AML-193 (cell line): Measurements from ENCODE around the gene CEBPZOS.

Experiments
- DNase-seq, 2 experiments: peaks; one replicate each; lab custom pipeline; 2025; lab: John Stamatoyannopoulos, UW

CEBPZOS gene

DNA sequence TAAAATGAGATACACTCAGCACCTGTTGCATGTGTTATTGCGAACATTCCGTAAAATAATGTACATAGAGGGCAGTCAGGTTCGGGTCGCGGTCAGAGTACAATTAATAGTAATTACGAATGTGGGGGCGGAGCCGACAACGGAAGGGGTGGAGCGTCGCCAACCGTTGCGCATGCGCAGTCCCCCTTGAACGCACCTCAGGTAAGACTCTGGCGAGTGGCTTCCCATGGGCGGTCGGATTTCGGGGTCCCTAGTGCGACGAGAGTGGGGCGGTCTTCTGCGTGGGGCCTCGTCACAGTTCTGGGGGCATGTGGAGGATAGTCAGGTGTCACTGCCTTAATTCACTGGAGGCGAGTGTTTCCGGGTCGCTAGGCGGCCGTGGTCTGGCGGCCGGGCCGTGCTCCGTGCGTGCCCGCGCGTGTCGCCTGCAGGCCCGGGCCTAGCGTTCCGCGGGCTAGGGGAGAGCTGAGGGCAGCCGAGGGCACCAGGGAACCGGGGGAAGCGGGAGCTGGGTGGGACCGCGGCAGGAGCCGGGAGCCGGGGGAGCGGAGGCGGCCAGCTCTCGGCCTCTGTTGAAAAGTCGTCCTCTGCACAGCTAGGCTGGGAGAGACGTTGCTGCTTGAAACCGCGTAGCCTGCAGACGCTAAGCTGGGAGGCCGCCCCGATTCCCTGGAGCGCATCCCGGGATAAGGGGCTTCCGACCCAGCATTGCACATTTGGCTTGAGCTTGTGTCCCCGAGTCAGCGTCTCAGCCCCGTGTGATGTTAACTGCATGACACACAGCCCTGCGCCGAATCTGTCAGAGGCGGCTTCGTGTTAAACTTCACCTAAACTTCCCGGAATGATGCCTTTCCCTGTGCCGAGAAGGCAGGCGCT lies at the start of gene CEBPZOS:
TSS of gene CEBPZOS (plus strand) at position 177 of the 876 bp plus-strand sequence. CDS start 3,209 bp downstream, outside the sequence.
- DNase-seq, result peak; percentile 61 to 77

DNA sequence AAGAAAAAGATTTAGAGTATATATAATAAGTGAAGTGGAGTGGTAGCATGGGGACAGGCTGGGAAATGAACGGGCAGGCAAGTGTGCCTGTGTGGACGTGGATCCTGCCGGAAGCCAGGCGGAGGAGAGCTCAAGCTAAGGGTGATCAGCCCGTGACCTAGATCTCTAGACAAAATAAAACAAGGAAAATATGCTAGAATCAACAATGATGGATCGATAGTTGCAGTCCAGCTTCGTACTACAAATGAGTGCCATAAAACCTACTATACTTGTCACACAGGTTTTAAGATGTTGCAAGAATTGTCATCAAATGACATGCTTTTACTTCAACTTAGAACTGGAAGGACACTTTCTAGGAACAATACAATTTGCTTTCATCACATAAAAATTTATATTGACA lies 48.0 kb upstream of the CEBPZOS start:
- DNase-seq, result no peak

DNA sequence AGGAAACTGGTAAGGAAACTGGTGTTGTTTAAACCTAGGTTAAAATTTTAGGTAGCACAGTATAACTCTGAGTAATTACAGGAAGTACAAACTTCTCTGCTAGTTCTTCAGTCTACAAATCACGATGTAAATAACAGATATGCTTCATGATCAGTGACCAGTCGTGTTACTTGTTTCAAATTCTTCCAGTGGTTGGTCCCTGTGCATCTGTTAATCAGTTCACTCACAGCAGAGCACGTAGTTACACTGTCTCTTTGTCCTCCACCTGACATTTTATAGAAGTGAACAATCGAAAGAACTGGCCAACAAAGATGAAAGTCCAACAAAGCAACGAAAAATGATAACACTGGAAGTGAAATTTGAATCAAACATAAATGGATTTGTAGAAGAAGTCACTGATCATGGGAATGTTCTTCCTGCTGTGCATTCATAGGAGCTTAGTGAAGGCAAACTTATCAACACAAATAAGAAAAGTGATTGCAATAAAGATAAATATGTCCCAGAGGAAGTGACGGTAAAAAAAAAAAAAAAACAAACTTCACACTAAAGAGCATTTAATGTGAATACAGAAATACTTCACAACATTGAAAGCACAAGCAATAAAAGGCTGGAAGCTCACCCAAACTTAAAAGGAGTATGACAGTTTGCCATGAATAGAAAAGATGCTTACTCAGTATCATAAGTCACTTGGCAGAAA lies 46.5 kb upstream of the CEBPZOS start:
- no peak for DNase-seq

DNA sequence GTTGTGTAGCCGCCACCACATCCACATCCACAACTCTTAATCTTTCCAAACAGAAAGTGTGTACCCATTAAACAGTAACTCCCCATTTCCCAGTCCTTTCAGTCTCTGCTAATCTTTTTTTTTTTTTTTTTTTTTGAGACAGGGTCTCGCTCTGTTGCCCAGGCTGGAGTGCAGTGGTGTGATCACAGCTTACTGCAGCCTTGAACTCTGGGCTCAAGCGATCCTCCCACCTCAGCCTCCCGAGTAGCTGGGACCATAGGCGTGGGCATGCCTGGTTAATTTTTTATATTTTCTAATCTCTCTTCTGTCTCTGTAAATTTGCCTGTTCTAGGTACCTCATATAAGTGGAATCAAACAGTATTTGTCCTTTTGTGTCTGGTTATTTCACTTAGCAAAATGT lies 43.1 kb upstream of the CEBPZOS start:
- DNase-seq, result no peak

DNA sequence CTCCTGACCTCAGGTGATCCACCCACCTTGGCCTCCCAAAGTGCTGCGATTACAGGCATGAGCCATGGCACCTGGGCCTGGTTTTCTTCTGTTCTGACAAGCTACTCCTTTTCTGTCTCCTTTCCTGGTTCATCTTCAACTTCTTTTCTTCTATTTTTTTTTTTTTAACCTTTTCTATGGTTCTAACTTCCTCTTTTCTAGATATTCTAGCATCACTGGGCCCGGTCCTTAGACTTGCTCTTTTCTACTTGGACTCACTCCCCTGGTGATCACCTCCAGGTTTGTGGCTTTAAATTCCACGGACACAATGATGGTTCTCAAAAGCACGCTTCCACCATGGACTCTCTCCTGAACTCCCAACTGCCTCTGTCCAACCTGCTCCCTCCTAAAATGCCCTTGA lies 41.5 kb upstream of the CEBPZOS start:
- DNase-seq, result peak in 1 of 2 experiments; percentile 26

DNA sequence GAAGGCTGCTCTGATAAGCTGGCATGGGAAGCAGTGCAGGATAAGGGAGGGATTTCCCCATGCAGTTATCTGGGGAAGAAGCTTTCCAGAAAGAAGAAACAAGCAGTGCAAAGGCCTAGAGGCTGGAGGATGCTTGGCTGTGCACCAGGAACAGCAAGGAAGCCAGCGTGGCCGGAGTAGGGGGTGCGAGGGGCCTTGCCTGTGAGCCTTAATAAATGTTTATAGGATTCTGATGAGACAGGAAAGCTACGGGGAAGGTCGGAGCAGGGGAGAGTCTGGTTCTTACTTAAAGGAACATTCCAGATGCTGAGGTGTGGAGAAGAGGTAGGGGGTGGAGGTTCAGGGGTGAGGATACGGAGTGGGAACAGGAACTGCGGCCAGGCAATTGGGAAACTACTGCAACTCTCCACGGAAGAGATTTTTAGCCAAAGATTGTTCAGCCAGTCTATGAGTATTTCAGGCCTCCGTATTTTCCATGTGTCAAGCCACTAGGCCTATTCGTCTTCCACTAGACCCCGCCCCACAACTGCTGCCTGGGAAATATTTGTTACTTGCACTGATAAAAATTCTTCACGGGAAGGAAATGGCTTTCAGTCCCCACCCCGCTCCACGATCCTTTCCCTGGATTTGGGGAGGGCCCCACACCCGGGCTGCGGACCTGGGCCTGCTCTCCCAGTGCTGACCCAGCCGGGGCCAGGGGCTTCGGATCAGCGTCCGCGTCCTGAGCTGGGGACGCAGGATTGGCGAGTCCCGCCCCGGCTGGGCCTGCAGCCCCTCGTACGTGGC lies 40.0 kb upstream of the CEBPZOS start:
- peak; percentile 14 to 20 for DNase-seq

DNA sequence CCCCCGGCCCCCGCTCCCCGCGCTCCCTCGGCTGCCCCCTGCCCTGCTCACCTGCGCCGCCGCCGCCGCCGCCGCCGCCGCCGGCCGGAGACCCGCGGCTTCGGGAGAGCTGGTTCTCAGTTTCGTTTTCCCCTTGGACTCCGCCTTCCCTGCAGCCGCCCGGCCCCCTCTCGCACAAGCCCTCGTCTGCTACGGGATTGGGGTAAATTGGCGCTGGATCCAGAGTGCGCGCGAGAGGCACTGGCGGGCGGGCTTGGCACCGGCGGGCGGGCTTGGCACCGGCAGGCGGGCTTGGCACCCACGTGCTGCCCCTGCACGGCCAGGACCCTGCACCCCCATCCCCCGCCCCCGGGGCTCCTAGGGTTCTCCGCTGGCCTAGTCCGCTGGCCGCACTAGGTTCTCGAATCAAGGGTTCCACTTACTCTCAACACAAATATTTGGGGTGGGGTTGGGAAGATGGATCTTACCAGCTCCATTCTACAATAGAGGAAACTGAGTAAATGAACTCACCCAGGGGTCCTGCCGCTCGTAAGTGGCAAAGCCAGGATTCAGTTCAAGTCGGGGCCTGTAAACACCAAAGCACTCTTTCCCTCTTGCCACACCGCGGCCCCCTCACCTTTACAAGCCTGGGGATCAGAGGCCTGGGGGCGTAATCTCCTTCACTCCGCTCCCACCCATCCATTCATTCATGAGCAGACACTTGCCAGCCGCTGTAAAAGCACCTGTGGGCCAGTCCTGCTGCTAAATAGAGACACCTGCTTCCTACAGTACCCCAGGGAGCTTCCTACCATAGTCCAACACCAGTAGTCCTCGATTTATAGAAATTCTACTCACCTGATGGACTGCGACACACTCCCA lies 39.2 kb upstream of the CEBPZOS start, which contains the start of gene EIF2AK2:
TSS of gene EIF2AK2 (minus strand) at position 124 of the 858 bp plus-strand sequence. CDS start 9,174 bp downstream, outside the sequence.
- peak; percentile 80 to 83 for DNase-seq

DNA sequence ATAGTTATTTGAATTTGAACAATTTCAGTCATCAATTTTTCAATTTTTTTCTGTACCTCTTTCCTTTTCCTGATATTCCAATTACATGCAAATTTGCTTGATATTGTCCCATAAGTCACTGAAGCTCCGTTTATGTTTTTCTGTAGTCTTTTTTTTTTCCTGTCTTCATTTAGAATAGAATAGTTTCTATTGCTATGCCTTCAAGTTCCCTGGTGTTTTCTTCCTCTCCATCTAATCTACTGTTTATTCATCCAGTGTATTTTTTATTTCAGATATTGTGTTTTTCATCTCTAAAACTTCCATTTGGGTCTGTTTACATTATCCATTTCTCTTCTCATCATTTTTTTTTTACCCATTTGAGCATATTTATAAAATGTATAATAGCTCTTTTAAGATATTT lies 31.5 kb upstream of the CEBPZOS start:
- DNase-seq, result no peak

DNA sequence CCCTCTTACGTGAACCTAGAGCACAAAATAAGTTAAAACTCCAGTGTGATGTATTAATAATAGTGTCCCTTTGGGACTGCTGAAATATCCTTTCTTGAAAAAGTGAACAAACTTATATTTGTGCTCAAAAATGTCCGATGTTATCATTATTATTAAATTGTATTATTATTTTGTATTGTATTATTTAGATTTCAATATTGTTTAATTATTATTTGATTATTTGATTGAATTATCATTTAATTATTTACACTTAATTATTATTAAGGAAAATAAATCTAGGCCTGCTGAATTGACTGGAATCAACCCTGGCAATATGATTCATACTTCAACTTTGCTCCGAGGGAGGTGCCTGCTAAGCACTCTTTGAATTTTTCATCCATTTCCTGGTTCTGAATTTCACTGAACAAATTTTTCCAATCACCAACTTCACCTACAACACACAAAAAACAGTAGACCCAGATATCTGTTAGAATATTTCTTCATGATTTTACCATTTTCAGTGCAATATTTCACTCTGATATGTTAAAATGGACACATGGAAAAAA lies 28.6 kb upstream of the CEBPZOS start:
- DNase-seq, result no peak

DNA sequence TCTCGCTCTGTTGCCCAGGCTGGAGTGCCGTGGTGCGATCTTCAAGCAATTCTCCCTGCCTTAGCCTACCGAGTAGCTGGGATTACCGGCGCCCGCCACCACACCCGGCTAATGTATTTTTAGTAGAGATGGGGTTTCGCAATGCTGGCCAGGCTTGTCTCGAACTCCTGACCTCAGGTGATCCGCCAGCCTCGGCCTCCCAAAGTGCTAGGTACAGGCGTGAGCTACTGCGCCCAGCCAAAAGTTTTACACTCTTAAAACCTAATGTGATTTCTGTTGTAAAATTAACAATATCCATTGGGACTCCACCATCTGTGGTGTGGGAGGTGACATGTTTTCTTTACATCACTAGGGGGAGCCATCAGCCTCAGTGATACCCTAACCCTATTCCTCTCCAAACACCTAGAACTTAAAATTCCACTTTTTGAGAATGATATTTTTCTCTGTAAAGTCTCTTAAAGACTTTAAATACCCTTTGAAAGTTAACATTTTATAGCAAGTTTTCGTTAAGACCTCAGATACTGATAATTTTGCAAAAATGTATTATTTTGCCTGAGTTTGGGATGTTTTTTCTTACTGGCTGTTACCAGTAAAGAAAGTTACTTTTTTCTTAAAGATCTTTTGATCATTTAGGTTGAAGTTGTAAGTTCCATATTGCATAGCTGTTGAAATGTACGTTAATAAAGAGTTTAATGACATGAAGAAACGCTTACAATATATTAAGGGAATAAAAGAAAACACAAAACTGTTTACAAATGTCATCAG lies 27.9 kb upstream of the CEBPZOS start:
- peak; percentile 59 to 66 for DNase-seq

DNA sequence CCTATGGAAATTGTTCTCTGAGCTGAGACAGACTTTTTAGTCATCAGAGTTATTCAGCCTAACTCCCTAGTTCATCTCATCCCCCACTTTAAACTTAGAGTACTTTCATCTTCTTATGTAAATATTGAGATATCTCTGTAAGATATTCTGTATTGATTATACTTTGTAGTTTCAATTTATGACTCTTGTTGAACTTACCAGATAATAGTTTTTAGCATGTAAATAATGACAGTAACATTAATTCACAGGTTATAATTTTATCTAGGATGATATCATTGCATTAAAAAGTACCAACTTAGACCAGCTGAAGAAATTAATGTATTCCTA lies 24.7 kb upstream of the CEBPZOS start:
- DNase-seq, result no peak

DNA sequence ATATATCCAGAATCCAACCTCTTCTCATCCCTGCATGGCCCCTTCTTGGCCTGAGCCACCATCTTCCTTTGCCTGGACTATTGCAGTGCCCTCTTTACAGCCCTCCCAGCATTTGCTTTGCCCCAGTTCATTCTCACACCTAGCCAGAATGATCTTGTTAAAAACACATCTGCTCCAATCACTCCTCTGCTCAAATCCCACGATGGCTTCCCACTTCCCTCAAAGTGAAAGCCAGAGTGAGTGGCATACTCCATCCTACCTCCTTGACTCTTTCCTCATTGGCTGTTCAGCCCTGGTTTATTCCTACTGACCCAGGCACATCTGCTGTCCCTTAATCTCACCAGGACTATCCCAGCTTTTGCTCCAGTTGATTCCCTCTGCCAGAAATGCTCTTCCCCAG lies 22.6 kb upstream of the CEBPZOS start:
- DNase-seq, result no peak

DNA sequence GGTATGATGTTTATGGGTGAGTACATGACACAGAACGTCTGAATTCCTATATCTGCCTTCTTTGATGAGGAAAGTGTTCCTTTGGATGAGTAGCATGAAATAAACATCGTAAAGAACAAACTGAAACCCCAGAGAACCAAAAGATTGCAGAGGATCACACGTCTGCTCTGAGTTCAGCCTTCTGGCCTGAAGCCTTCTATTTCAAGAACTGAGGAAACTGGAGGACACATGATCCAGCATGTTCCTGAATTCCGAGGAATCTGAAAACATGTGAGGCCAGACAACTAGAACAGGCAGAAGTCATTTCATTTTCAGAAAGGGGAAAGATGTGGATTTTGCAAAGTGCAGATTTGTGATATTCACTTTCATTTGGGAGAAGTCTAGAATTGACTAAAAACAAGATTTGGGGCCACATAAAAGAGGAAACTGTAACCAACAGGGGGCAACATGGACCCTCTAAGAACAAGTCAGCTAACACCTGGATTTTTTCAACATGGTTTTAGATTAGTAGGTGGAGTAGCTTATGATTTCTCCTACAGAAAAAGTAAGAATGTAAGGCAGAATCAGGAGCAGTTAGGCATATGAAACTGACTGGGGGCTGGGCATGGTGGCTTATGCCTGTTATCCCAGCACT lies 16.2 kb upstream of the CEBPZOS start:
- DNase-seq, result no peak

DNA sequence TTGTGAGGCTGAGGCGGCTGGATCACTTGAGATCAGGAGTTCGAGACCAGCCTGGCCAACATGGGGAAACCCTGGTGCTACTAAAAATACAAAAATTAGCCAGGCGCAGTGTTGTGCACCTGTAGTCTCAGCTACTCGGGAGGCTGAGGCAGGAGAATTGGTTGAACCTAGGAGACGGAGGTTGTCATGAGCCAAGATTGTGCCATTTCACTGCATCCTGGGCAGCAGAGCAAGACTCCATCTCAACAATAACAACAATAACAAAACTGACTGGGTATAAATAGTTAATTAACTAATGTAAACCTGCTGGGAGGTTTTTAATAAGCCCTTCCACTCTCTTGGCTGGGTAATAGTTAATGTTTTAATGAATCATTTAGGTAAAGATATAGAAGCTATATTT lies 15.7 kb upstream of the CEBPZOS start:
- no peak for DNase-seq

DNA sequence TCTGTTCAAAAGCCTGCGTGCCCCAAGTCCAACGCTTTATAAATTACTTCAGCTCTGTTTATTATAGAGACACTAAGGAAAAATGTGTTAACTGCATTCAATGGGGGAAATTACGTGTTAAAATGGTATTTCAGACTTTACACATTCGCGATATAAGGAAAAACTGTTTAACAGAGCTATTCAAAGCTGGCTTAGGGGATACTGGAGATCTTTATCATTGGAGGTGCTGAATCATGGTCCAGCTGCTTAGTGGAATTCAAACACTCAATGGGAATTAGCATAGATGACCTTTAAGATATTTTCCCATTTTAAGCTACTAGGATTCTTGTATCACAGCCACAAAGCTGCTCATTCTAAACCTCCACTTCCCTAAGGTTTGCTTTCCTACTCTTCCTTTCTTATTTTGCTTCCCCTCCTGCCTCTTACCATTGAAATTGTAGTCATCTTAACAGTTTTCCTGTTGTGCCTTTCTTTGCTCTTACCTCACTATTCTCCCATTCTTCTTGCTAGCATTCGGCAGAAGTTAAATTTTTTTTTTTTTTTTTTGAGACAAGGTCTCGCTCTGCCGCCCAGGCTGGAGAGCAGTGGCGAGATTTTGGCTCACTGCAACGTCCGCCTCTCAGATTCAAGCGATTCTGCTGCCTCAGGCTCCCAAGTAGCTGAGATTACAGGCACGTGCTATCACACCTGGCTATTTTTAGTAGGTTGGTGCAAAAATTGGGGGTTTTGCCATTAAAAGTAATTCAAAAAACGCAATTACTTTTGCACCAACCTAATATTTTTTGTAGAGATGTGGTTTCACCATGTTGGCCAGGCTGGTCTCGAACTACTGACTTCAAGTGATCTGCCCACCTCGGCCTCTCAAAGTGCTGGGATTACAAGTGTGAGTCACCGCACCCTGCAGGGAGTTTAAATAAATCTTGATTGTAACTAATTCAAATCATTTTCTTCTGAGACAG lies 14.3 kb upstream of the CEBPZOS start:
- DNase-seq, result no peak

DNA sequence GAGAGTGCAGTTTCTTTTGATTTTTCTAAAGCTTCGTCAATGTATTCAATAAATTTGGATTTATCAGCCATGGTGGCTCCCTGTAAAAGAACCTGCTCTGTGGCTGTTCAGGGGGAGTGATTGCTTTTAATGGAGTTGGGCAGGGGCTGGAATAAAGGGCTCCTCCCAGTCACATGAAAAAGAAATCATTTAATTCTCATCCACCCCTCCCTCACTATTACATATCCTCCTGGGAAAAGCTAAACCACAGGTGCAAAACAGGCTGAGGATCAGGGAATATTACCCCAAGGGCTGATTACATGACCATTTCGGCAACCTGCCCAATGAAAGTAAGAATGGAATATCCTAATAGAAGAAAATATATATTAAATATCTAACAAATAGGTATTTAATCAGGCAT lies 7.7 kb upstream of the CEBPZOS start, which contains the start of gene SULT6B1:
TSS of gene SULT6B1 (minus strand) at position 101 of the 400 bp plus-strand sequence. CDS start at position 71, 30 bp downstream.
- DNase-seq, result no peak

DNA sequence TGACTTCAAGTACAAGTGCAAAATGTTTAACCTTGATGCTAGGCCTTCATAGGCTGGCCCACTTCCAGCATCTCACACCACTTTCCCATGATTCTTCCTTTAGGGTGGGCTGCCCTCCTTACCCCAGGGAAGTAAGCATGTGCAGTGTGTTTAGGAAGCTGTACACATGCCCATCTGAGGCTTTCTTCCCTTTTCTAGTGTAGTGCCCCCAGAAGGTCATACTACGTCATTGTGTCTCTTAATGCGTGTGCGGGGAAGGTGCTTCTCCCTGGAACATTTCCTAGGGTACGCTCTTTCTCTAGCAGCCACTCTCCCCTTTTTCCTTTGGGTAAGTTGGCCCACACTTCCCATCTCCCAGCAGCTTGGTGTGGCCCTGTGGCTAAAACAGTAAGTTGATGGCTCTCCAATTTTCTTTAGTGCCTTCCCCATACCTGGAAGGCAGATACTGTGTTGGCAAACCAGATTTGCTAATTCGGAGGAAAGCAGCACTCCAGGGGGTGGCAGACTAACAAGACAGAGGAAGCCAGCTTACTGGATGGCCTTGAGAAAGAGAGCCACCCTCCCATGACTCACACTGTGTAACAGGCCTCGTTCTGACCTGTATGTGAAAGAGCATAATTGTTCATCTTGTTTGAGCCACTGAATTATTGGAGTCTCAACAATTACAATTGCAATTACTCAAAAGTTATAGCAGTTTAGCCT lies 6.7 kb upstream of the CEBPZOS start:
- peak; percentile 66 to 75 for DNase-seq

DNA sequence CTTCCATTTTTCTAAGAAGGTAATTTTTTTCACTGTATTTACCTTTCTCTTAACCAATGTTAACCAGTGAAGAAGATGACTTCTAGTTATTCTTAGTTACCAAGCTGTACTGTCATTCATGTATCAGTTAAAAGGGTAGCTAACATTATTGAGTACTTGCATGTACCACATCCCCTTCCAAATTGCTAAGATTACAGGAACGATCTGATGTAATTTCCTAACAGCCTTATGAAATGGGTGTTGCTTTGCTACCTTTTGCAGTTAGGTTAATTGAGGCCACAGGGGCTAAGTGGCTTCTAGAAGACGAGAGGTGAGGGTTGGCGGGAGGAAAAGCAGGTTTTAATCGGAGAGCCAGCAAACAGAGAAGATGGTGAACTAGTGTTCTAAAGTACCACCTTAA lies 6.0 kb upstream of the CEBPZOS start:
- peak; percentile 49 to 64 for DNase-seq
